Epithelial cell of esophagus (primary cell): ENCODE results near the gene ZNF655.

Experiments used
- DNase-seq: peaks from one replicate; pipeline ENCODE4 v3.0.0; 2010; ENCODE audit warnings: low read depth
- H3K4me3 ChIP-seq: 2 replicates; pipeline ENCODE4 v1.5.1; 2011; ENCODE audit warnings: mild to moderate bottlenecking, low read length, control low read depth
- TF ChIP-seq, protein P1 (sequence below): IDR thresholded peaks from 2 replicates; pipeline ENCODE4 v1.5.1; 2011; ENCODE audit warnings: low read depth, mild to moderate bottlenecking, low read length, control low read depth, inconsistent platforms; ENCODE audit not compliant: insufficient read depth; ENCODE audit errors: missing control alignments

ZNF655 gene

GRCh38 chr7:99625961-99626360 is 67.5 kb downstream of the ZNF655 start:
- TF ChIP-seq, protein P1, sequence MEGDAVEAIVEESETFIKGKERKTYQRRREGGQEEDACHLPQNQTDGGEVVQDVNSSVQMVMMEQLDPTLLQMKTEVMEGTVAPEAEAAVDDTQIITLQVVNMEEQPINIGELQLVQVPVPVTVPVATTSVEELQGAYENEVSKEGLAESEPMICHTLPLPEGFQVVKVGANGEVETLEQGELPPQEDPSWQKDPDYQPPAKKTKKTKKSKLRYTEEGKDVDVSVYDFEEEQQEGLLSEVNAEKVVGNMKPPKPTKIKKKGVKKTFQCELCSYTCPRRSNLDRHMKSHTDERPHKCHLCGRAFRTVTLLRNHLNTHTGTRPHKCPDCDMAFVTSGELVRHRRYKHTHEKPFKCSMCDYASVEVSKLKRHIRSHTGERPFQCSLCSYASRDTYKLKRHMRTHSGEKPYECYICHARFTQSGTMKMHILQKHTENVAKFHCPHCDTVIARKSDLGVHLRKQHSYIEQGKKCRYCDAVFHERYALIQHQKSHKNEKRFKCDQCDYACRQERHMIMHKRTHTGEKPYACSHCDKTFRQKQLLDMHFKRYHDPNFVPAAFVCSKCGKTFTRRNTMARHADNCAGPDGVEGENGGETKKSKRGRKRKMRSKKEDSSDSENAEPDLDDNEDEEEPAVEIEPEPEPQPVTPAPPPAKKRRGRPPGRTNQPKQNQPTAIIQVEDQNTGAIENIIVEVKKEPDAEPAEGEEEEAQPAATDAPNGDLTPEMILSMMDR = no peak
- H3K4me3 ChIP-seq = no peak overlapping the region
- DNase-seq = no peak
